ENCODE data around the gene EFCAB12.

EFCAB12 gene

GRCh38 chr3:129442947-129443346 lies 14.5 kb upstream of the EFCAB12 start:
- DNase-seq, result no peak

GRCh38 chr3:129442486-129442885 lies 14.1 kb upstream of the EFCAB12 start:
- DNase-seq, result no peak

DNA sequence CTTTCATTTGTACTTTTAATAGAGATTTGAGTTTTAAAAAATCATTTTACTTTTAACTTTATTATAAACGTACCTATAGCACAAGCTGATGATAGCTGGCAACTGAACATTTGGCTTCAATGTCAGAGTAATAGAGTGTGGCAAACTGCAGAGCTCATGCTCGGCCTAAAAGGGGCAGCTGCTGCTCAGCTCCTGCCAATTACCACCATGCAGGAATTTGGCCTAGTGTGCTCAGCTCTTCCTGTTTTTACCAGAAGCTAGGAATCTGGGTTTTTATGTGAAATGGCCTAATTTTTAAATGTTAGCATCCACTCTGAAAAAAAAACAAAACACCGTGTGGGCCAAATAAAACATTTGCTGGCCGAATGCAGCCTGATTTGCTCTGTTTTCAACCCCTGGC lies 13.3 kb upstream of the EFCAB12 start:
- DNase-seq, result no peak

GRCh38 chr3:129441215-129441614 lies 12.8 kb upstream of the EFCAB12 start:
- DNase-seq, result no peak

DNA sequence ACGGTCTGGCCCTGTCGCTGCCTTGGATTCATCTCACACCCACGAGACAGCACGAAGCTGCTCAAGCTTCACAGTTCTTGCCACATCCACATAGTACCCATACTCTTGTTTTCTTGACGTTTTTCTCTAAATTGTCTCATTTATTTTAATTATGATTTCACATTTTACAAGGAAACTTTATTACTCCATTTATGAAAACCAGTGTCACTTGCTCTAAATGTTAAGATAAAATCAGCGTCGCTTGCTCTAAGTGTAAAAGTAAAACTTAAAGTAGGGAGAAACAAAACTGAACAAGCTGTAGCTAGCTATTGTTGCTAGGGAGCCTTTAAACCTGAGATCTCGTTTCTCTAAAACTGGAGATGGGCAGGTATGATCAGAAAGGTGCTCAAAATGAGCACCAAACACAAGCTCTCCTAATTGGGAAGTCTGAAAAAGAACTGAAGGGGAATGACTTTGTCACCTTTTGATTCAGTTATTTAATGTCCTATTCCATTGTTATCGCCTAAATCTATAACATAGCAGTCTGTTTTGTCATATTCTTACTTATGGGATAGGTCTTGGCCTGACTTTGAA lies 12.3 kb upstream of the EFCAB12 start:
- DNase-seq, result no peak

DNA sequence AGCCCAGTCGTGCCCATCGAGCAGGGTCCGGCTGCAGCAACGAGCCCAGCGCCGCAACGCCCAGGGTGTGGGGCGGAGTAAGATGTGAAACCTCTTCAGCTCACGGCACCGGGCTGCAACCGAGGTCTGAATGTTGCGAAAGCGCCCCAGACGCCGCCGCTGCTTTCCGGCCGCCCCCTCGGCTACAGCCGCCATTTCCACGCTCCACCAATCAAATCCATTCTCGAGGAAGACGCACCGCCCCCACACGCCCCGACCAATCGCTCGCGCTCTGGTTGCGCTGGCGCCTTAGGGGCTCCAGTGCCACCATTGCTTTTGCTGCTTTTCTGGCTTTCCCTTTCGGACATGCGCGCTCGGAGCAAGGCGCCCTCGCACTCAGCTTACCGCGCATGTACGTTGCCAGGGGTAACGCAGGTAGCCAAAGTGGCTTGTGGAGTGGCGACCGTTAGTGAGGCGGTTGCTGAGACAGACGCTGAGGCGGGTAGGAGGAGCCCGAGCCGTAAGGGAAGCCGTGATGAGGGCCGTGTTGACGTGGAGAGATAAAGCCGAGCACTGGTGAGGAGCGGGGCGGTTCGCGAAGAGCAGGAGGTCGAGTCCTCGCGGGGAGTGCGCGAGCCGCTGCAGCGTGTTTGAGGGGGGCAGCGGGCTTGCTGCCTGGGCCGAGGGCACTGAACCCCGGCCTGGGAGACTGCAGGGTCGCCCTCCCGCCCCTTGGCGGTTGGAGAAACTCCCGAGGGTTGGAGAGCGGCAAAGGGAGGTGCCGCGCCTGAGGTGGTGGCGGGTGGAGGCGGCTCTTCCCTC lies 11.6 kb upstream of the EFCAB12 start, which contains the start of the genes IFT122 and MBD4:
TSS of gene IFT122 (plus strand) at position 408 of the 801 bp plus-strand sequence. CDS start at position 515, 107 bp downstream.
TSS of gene MBD4 (minus strand) at position 132 of the 801 bp plus-strand sequence. CDS start at position 17, 115 bp downstream.
- peak; percentile 100 for DNase-seq

DNA sequence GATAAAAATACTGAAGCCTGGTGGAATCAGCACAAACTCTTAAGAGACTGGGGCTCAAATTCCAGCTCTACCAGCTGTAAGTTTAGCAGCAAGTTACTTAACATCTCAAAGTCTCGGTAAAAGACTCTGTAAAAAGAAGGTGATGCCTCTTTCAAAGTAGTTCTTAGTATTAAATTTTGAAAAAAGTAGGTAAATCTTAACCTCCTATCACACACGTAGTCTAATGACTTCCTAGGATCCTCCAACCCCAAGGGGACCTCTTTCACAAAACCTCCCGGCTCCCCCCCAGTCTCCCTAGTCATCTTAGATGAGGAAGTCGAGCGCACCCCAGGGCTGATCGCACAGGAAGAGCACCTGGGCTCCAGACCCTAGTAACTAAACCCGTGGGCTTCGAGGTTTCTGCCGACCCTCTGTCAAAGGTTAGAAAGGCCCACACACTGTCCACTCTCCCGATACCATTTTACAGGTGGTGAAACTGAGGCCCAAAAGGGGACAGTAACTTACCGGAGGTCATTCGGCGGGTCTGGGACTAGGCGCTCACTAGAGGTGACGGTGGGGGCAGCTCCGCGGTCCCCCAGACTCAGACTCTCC lies 10.9 kb upstream of the EFCAB12 start:
- DNase-seq, result no peak

DNA sequence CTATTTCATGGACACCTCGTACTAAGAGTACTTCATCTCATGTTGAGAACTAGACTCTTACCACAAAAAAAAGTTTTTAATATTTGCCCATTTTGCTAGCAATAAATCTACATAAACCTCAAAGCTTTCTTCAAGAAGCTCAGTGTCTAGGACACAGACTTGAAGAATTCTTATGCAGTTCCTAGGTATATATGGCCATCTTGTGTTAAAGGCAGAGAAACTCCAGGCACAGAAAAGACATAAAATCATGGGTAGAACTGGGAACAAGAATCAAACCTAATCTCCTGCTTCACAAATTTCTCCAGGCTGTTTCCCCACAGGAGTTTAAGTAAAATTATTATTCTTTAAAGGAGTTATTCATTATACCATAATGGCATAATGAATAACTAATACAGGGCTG lies 6.9 kb upstream of the EFCAB12 start:
- DNase-seq, result no peak

GRCh38 chr3:129434140-129434539 lies 5.7 kb upstream of the EFCAB12 start:
- DNase-seq, result no peak

- DNase-seq, result no peak
These were observed 5.1 kb upstream of the EFCAB12 start for GRCh38 chr3:129433565-129433964.

GRCh38 chr3:129432671-129433070 lies 4.2 kb upstream of the EFCAB12 start:
- DNase-seq, result no peak

DNA sequence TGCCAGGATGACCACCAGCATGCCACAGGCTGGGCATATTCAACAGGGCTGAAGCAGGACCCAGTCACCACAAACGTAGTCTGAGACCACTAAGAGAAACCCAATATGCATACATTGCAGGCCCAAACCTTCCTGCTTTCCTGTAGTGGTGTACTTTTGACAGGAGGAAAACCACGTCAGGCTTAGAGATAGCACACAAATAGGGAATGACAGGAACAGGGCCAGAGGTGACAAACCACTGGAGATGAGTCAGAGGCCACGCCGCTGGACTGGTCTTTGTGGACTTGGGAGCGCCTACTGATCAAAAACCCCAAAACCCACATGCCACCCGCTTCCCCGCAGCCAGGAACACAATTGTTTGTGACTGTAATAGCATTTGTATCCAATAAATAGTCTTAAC lies 3.6 kb upstream of the EFCAB12 start:
- no peak for DNase-seq

DNA sequence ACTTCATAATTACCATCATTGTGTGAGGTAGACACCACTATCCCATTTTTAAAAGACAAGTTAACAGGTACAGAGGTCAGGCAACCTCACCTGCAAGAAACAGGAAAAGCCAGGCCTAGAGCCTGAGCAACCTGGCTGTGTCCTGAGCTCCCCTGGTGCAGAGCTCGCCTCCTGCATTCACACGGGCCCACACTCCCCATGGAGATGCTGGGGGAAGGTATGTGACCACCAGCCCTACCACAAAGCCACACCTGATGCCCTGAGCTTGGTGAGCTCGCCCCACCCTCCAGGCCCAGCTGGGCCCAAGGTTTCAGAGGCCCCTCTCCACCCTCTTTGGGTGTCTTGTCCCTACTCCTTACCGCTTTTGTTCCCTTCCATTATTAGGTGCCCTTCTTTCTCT lies 1.2 kb upstream of the EFCAB12 start:
- no peak for DNase-seq

DNA sequence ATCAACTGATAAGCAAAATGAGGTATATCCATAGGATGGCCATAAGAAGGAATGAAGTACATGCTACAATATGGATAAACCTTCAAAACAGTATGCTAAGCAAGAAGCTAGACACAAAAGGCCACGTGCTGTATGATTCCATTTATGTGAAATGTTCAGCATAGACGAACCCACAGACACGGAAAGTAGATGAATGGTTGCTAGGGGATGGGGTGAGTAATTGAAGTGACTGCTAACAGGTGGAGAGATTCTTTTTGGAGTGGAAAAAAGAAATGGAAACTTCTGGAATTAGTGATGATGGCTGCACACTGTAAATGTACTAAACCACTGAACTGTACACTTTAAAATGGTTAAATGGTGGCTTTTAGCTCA lies 630 bp upstream of the EFCAB12 start:
- DNase-seq, result no peak

DNA sequence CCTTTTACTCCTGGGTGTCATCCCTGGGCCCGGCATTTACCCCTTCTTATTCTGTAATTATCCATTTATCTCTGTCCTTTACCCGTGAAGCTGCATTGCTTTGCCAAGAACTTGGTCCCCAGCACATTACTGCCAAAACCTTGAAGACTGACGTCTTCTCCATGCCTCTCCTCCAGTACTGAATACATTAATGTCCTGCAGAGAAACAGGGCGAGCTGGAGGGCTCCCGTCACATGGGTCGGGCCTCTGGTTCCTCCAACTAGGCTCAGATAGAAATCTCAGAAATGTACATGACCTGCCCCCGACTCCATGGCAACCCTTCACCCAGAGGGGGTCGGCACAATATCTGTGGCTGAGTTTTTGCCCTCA lies 445 bp downstream of the EFCAB12 start:
- DNase-seq, result no peak

- DNase-seq, result no peak
These were observed 2.8 kb downstream of the EFCAB12 start for GRCh38 chr3:129425619-129426018.

DNA sequence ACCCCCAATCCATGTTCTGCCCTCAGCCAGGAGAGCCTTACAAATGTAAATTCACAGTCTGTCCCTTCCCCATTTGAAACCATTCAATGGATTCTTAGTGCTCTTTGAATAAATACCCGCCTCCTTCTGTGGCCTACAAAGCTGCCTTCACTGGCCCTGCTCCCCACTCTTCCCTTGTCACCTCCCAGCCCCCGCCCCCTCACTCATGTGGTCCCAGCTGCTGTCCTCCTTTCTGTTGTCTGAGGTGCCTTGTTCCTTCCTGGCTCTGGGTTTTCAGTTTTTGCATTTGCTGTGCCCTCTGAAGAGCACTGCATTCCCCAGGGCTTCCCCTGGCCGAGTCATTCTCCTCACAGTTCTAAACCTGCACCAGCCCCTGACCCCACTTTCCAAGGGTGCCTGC lies 3.2 kb downstream of the EFCAB12 start:
- DNase-seq, result no peak

DNA sequence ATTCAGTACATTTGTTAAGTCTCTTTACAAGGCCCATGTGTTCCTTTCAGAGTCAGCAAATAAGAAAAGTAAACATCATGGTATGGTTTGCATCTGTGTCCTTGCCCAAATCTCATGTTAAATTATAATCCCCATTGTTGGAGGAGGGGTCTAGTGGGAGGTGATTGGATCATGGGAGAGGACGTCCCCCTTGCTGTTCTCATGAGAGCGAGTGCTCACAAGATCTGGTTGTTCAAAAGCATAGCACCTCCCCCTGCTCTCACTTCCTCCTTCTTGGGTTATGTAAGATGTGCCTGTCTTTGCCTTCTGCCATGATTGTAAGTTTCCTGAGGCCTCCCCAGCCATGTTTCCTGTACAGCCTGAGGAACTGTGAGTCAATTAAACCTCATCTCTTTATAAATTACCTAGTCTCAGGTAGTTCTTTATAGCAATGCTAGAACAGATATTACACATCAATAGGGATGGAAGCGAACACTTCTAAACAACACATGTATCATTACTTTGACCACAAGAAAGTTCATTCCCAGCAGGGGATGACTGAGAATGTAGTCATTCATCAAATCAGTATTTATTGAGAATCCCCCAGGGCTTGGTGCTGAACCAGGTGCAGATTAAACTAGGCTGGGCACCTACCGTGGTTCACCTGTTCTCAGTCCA lies 4.1 kb downstream of the EFCAB12 start:
- no peak for DNase-seq

GRCh38 chr3:129422897-129423296 lies 5.5 kb downstream of the EFCAB12 start:
- no peak for DNase-seq

- no peak for DNase-seq
These were observed 6.3 kb downstream of the EFCAB12 start for GRCh38 chr3:129421988-129422745.

GRCh38 chr3:129421236-129421883 lies 7.1 kb downstream of the EFCAB12 start:
- no peak for DNase-seq

- no peak for DNase-seq
These were observed 9.0 kb downstream of the EFCAB12 start for GRCh38 chr3:129419476-129419875.
